HG03280 (cell line): ENCODE measurements around the gene PLEKHA7.

Source experiments
- ATAC-seq: cut with Tn5 transposase; IDR thresholded peaks from one replicate; pipeline ENCODE4 v1.9.1; 2021; ENCODE audit warnings: mild to moderate bottlenecking, moderate library complexity; ENCODE audit not compliant: unreplicated experiment

PLEKHA7 gene

GRCh38 chr11:16780698-16781550 lies 233.3 kb downstream of the PLEKHA7 start:
- no peak for ATAC-seq

- no peak for ATAC-seq
Measured at GRCh38 chr11:16780146-16780545, 234.1 kb downstream of the PLEKHA7 start.

- ATAC-seq, result no peak
Measured at GRCh38 chr11:16779436-16779835, 234.8 kb downstream of the PLEKHA7 start.

DNA sequence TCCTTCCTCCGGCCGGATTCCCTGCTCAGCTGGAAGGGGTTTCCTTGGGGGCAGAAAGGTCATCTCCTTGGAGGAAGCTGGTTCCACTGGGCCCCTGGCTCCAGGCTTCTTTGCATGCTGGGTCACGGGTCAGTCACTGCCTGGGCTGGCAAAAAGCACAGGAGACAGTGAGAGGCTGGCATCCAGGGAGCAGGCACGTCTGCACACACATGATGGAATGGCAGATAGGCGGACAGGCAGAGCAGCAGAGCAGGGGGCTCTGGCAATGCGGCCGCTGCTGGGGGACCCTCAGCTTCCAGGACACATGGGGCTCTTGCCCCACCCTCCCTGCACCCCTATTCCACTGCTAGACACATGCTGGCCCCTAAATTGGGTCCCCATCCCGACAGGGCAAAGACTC lies 235.3 kb downstream of the PLEKHA7 start:
- ATAC-seq, result no peak

GRCh38 chr11:16778286-16778685 lies 235.9 kb downstream of the PLEKHA7 start:
- no peak for ATAC-seq

DNA sequence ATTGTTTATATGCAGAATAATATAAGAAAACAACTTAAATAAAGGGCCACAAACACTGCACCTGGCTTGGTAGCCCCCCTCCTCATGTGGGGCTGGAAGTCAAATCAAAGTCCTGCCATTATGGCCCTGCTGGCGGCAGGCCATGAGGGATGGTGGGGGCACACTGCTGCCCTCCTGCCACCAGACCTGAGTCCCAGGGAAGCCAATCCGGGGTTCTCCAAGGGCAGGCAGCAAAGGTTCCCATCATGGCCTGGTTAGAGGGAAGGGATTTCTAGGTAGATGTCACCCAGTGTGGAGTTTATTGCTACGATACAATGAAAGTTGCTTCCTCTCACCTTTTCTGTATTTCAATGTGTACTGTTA lies 236.6 kb downstream of the PLEKHA7 start:
- ATAC-seq, result no peak

- ATAC-seq, result no peak
Measured at GRCh38 chr11:16776711-16777612, 237.3 kb downstream of the PLEKHA7 start.

DNA sequence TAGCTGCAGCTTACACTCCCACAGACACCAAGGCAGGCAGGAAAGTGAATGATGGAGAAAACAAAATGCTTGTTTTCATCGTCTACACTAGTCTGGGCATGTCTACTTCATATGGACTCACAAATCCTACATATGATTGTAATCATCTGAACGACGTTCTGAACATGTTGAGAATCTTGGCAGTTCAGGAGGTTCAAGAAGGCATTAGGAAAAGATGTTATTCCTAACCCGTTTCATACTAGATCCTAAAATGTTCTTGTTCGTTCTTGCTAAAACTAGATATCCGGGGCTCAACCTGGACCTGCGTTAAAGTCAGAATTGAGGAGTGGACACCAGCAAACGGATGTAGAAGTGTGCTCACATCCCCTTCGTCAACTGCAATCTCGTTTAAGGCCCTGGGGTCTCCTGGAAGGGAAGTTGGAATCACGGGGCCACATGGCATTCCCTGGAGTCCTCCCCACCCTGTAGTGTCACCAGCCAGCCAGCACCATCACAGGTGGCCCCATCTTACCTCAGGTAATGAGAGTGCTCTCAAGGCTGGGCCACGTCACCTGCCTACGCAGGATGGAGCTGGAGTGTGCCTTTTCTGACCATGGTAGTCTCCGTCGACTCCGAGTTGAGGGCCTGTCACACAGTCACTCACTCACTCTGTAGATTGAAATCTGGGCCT lies 238.5 kb downstream of the PLEKHA7 start:
- no peak for ATAC-seq

GRCh38 chr11:16774936-16775613 lies 239.1 kb downstream of the PLEKHA7 start:
- no peak for ATAC-seq

- ATAC-seq, result no peak
Measured at GRCh38 chr11:16773981-16774935, 240.0 kb downstream of the PLEKHA7 start.

DNA sequence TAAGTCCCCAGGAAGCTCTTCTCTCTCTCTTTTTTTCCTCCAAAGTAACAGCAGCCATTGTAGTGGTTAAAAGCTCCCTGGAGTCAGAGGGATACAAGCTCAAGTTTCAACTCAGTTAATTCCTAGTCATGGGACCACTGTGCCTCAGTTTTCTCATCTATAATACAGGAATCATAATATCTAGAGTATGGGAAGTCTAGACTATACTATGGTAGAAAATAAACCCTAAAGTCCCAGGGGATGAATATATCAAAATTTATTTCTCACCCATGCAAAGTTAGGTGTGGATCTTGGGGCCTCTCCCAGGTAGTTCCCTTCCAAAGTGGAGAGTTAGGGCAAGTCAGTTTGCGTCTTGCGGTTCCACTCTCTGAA lies 242.1 kb downstream of the PLEKHA7 start:
- no peak for ATAC-seq

DNA sequence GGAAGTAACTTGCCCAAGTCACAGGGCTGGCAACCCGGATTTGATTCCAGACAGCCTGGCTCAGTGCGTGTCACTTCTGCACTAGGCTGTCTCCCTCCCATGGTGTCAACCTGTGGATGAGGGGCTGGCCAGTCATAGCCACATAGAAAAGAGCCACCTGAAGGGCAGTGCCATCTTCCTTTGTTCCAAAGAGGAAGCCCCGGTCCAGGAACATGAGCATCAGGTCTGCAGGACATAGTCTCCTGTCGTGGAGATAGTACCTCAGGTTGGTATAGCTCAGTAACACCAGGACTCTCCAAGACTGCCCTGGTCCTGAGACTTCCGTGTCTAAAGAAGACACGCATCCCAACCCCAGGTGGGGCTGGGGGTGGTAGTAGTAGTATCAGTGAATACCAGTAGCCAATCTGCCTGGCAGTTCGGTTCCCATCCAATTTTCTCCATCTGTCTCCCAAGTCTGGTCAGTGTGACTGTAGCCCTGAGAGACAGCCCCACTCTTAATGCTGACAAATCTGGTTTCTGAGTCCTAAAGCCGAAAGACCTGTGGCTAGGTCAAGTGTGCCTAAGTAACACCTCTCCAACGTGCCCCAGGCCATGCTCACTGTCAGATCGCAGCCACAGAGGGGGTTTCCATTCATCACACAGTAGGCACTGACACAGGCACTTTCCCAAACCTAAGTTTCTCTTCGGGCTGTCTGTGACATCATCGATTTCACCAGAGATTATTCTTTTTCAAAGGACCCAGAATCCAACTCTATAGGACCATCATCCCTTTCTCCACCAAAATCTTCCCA lies 242.7 kb downstream of the PLEKHA7 start:
- ATAC-seq, result no peak

DNA sequence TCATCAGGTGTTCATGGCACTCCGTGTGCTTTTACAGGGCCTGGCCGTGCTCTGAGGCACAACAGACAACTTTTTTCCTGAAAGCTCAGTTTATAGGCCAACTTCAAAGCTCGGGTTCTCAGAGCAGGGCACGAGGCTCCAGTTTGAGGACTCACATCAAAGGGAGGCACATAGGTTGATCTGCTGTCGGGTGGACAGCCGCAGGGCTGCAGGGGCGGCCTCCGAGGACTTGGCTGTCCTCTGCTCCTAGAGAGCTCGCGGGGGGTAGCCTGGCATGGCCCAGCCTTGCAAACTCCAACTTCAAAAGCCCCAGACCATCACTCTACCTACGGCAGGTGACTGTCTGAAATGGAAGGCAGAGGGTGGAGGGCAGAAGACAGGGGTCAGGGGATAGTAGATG lies 244.2 kb downstream of the PLEKHA7 start:
- ATAC-seq, result no peak

DNA sequence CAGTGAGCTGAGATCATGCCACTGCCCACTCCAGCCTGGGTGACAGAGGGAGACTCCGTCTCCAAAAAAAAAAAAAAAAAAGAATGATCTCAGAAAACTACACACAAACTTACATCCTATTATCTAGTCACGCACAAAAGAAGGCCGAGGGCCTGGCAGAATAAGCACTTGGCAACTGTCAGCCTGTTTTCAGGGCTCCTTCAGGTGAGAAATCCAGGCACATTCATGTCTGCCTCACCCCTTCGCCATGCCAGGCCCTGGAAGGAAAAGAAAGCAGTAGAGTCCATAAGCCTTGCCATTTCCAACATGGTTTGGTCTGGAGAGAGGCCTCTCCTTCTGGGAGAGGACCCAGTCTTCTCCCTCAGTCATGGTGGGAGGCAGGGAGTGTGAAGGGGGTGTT lies 244.8 kb downstream of the PLEKHA7 start:
- no peak for ATAC-seq

DNA sequence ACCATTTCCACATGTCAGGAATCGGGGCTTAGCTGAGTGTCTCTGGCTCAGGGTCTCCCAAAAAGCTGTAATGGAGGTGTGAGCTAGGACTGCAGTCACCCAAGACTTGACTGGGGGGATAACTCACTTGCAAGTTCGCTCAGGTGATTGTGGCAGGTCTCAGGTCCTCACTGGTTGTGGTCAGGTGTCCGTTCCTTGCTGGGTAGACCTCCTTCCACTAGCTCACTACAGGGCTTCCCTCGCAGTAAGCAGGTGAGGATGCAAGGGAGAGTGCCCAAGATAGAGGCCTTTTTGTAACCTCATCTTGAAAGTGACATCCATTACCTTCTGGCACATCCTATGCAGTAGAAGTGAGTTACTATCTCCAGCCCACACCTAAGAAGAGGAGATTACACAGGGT lies 246.3 kb downstream of the PLEKHA7 start:
- ATAC-seq, result no peak

DNA sequence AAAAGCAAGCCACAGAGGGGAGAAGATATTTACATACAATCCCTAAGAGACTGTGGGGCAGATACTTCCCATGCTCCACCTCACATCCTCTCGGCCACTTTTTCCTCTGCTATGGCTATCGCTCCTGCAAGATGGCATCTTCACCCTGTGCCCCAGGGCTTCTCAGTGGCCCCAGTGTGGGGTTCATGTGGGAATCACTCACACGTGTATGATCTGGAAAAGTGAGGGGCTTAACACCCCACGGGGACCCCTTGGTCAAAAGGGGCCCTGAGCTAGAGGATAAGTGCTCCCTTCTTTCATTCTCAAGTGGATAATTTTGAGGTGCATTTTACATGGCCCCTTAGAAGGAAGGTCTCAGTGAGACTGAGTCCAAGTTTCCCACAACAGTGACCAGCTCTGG lies 247.1 kb downstream of the PLEKHA7 start:
- ATAC-seq, result no peak

- no peak for ATAC-seq
Measured at GRCh38 chr11:16764888-16765287, 249.3 kb downstream of the PLEKHA7 start.

GRCh38 chr11:16763746-16764145 lies 250.5 kb downstream of the PLEKHA7 start:
- no peak for ATAC-seq
